Endothelial cell of umbilical vein (primary cell): ENCODE data around the gene SKA3.

ENCODE experiments used
- EZH2 ChIP-seq: IDR thresholded peaks from 2 replicates; pipeline ENCODE4 v1.6.1; 2012; ENCODE audit warnings: borderline replicate concordance, low read depth, mild to moderate bottlenecking, moderate library complexity, low read length, inconsistent platforms; ENCODE audit not compliant: severe bottlenecking
- MYC ChIP-seq: IDR thresholded peaks from one replicate; pipeline ENCODE4 v1.6.1; 2011; ENCODE audit warnings: mild to moderate bottlenecking, low read depth, low read length
- POLR2AphosphoS5 ChIP-seq: IDR thresholded peaks from 2 replicates; pipeline ENCODE4 v1.6.1; 2012; ENCODE audit warnings: low read depth, mild to moderate bottlenecking, control low read depth, low read length, moderate library complexity; ENCODE audit not compliant: insufficient read depth
- TF ChIP-seq, protein P1 (sequence below), 2 donors: IDR thresholded peaks; 1 replicate in 1 of 2; 2 replicates in 1 of 2; pipeline ENCODE4 v1.5.1; 2011; ENCODE audit warnings: low read length in 2 of 2, mild to moderate bottlenecking in 2 of 2, moderate library complexity in 2 of 2, control low read depth in 1 of 2, inconsistent platforms in 1 of 2, low read depth in 1 of 2; ENCODE audit not compliant: insufficient read depth in 1 of 2; ENCODE audit errors: extremely low read depth in 1 of 2
- TF ChIP-seq, protein P2 (sequence below): IDR thresholded peaks from 2 replicates; pipeline ENCODE4 v1.6.1; 2011; ENCODE audit not compliant: insufficient read depth, insufficient read length

DNA sequence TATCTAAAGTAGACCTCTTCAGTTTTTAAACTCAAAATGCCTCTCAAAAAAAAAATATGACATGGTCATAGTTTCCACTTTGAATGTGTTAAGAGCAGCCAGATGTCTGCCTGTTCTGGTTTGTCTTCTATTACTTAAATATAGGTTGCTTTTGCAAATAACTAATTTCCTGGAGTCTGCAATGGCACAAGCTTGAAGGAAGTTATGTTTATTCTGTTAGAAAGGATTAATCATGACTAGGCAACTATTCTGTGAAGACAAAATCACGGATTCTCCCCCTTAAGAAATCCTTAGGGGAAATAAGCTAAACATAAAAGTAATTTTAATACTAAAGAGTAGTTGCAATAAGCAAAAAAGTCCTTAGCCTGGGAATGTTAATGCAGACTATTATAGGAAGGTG, 26.3 kb downstream of the SKA3 start:
- TF ChIP-seq, protein P1, sequence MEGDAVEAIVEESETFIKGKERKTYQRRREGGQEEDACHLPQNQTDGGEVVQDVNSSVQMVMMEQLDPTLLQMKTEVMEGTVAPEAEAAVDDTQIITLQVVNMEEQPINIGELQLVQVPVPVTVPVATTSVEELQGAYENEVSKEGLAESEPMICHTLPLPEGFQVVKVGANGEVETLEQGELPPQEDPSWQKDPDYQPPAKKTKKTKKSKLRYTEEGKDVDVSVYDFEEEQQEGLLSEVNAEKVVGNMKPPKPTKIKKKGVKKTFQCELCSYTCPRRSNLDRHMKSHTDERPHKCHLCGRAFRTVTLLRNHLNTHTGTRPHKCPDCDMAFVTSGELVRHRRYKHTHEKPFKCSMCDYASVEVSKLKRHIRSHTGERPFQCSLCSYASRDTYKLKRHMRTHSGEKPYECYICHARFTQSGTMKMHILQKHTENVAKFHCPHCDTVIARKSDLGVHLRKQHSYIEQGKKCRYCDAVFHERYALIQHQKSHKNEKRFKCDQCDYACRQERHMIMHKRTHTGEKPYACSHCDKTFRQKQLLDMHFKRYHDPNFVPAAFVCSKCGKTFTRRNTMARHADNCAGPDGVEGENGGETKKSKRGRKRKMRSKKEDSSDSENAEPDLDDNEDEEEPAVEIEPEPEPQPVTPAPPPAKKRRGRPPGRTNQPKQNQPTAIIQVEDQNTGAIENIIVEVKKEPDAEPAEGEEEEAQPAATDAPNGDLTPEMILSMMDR (IDR thresholded peaks at IDR 0.05; ENCODE audit: extremely low read depth in 1 of 2, insufficient read depth in 1 of 2, low read depth in 1 of 2, low read length in 2 of 2): no peak
- TF ChIP-seq, protein P2, sequence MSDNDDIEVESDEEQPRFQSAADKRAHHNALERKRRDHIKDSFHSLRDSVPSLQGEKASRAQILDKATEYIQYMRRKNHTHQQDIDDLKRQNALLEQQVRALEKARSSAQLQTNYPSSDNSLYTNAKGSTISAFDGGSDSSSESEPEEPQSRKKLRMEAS: no peak
- TF ChIP-seq MYC (no peak), POLR2AphosphoS5 (no peak), EZH2 (no peak)
